ENCODE data around the gene CNTROB.

CNTROB gene

DNA sequence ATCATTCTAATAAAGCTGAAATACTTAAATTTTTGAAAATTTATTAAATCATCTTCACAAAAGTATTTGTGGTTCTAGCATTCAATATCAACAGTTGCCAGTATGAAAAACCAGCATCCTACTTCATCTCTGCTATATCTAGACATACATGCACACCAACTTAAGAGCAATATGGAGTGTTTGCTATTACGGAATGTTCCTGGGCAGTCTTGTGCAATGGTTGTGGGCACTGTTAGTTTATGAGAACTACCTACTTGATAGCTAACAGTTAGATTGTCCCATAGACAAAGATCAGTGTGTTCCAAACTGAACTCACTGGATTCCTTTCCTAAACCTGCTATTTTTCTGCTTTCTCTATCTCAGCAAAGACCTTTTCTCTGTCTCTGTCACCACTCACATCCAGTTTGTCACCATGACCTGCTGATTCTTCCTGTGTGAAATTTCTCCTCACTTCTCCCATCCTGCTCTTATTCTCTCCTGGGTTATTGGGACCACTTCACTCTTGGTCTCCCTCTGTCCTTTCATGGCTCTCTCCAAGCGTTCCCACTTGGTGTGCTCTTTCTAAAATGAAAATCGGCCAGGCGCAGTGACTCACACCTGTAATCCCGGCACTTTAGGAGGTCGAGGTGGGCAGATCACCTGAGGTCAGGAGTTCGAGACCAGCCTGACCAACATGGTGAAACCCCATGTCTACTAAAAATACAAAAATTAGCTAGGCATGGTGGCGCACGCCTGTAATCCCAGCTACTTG, 27.7 kb downstream of the CNTROB start:
- TF ChIP-seq, protein P1, sequence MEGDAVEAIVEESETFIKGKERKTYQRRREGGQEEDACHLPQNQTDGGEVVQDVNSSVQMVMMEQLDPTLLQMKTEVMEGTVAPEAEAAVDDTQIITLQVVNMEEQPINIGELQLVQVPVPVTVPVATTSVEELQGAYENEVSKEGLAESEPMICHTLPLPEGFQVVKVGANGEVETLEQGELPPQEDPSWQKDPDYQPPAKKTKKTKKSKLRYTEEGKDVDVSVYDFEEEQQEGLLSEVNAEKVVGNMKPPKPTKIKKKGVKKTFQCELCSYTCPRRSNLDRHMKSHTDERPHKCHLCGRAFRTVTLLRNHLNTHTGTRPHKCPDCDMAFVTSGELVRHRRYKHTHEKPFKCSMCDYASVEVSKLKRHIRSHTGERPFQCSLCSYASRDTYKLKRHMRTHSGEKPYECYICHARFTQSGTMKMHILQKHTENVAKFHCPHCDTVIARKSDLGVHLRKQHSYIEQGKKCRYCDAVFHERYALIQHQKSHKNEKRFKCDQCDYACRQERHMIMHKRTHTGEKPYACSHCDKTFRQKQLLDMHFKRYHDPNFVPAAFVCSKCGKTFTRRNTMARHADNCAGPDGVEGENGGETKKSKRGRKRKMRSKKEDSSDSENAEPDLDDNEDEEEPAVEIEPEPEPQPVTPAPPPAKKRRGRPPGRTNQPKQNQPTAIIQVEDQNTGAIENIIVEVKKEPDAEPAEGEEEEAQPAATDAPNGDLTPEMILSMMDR (IDR thresholded peaks at IDR 0.05; ENCODE audit: borderline replicate concordance, insufficient read depth, low read depth, low read length): no peak
- H3K4me3 ChIP-seq (ENCODE audit: low read depth, low read length): no peak overlapping the region

DNA sequence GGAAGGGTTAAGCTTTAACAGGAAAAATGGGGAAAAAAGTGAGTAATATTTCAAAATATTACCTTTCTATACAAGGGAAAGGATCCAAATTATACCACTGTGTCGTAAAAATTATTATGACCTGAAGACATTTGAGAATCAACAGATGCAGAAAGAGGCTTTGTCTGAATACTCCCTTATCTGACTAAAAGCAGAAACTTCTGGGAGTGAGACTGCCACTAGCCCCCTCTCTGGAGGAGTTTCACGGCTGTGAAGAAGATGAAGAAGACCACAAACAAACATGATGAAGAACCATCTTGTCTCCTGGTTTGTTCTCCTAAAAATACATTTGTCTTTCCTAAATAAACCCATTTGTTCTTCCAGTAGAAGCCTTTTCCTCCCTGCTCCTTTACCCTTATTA, 29.4 kb downstream of the CNTROB start:
- TF ChIP-seq, protein P1 (IDR thresholded peaks at IDR 0.05; ENCODE audit: borderline replicate concordance, insufficient read depth, low read depth, low read length): no peak
- no peak overlapping the region for H3K4me3 ChIP-seq (ENCODE audit: low read depth, low read length)

DNA sequence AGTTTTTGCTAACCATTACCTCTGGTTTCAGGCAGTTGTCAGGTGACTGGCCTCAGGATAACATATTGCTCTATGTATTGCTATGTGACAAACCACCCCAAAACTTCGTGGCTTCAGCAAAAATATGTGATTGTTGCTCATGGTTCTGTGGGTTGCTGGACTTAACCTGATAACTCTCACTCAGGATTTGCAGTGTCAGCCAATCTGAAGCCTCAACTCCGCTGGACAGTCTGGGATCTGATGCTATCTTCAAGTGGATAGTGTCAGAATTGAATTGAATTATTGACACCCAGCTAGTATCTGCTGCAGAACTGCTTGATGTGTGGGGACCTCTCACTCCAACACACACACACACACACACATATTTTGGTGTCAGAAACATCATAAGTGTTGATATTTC, 35.7 kb downstream of the CNTROB start:
- TF ChIP-seq, protein P1 (IDR thresholded peaks at IDR 0.05; ENCODE audit: borderline replicate concordance, insufficient read depth, low read depth, low read length): no peak
- no peak overlapping the region for H3K4me3 ChIP-seq (ENCODE audit: low read depth, low read length)

DNA sequence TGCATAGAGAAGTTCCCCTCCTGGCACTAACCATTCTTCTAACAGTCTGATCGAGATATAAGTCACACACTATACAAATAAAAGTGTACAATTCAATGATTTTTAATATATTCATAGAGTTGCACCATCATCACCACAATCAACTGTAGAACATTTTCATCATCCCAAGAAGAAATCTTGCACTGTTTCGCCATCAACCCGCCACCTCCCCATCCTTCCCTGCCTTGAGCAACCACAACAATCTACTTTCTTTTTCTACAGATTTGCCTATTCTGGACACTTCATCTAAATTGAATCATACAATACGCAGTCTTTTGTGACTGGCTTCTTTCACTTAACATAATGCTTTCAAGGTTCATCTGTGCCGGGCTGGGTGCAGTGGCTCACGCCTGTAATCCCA, 37.4 kb downstream of the CNTROB start:
- TF ChIP-seq, protein P1 (IDR thresholded peaks at IDR 0.05; ENCODE audit: borderline replicate concordance, insufficient read depth, low read depth, low read length): no peak
- H3K4me3 ChIP-seq (ENCODE audit: low read depth, low read length): no peak overlapping the region

DNA sequence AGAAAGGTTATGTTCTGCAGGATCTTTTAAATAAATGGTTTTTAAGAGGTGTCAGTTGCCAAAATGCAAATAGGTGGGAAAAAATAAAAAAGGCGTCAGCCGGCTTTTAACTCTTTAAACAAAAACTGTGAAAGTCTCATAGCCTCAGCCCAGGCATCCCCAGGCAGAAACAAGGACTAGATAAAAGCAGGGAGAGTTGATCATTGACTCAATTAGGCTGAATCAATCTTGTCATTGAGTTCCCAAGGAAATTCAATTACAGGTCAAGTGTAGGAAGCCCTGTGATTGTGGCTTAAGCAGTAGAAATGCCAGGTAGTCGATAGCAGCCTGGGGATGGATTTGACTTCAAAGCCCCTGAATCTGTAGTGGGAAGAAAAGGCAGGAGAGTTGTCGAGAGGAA, 39.6 kb downstream of the CNTROB start:
- TF ChIP-seq, protein P1 (IDR thresholded peaks at IDR 0.05; ENCODE audit: borderline replicate concordance, insufficient read depth, low read depth, low read length): no peak
- no peak overlapping the region for H3K4me3 ChIP-seq (ENCODE audit: low read depth, low read length)

DNA sequence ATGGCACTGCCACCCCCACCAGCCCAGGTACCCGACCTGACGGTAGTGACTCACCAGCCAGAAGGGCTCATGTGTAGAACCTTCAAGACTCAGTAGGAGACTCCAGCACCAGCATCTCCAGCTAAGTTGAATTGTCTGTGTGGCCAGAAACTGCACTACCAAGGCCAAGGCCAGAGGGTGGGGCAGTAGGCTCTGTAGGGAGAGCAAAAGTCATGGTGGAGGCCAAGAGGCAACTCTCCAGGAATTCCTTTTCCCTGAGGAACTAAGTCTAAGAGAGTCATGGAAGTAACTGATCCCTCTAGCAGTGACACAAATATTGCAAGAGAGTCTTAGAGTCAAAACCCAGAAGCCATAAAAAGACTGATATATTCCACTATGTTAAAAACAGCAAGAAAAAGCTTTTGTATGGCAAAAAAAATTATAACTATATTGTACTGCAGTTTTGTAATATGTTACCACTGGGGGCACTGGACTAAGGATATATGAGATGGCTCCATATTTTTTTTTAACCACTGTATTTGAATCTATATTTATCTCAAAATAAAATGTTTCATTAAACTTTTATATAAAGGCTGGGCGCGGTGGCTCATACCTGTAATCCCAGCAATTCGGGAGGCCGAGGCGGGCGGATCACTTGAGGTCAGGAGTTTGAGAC, 40.3 kb downstream of the CNTROB start:
- TF ChIP-seq, protein P1 (IDR thresholded peaks at IDR 0.05; ENCODE audit: borderline replicate concordance, insufficient read depth, low read depth, low read length): no peak
- H3K4me3 ChIP-seq (ENCODE audit: low read depth, low read length): no peak overlapping the region

DNA sequence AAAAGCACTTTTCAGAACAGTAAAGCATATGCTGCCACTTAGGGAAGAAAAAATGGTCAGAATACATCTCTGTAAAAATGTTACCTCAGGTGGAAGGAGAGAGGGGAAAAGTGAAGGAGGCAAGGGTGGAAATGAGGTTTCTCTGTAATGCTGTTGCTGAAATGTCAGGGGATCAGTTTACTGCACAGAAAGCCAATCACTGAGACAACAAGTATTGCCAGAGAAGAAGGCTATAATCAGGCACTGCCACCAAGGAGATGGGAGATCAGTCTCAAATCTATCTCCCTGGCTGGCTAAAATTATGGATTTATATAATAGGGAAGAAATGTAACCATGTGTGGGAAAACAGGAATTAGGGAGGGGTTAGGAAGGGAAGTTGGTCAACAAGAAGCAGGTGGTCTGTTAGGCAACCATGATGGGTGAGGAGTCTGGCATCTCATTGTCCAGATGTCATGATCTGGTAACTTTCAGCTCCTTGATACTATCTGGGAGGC, 42.7 kb downstream of the CNTROB start:
- TF ChIP-seq, protein P1 (IDR thresholded peaks at IDR 0.05; ENCODE audit: borderline replicate concordance, insufficient read depth, low read depth, low read length): no peak
- no peak overlapping the region for H3K4me3 ChIP-seq (ENCODE audit: low read depth, low read length)
